RPMI8226 (cell line): ENCODE results near the gene BCL6.

Experiments used
- DNase-seq: peaks from one replicate; pipeline ENCODE4 v3.0.0-alpha.2; 2015

BCL6 gene

DNA sequence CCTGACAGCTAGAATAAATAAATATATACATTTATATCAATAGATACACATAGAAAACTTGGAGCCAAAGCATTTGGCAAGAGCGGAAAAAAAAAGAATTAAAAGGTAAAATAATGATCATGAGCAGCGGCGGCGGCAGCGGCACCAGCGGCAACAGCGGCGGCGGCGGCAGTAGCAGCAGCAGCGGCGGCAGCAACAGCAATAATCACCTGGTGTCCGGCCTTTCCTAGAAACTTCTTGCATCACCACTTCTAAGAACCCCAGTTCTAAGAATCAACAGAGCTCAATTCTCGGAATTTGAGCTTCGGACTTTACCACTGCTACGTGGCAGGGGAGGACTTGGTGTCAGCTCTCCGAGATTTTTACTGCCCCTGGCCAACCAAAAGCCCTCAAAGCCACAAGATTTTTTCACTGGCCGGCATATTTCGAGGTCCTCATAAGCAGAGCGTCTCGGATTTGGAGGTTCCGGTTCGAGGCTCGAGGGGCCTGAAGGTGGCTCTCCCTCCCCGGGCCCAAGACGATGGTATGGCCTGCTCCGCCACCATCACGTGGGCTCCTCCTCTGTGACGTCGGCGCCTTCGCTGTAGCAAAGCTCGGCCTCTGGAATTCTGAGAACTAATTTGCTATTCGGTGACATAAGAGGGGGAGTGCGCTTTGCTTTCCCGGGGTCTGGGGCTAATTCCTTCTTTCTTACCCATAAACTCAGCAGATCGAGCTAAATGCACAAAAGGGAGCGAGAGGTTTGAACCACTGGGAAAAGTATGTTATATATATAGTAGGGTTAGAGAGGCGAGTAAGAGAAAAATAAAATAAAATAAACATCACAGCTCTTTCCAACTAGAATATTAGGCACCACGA, at the start of gene BCL6:
Gene BCL6 (minus strand): TSS at position 268 of the 858 bp plus-strand sequence. CDS start 11,775 bp downstream, outside the sequence.
- peak; percentile 92 for DNase-seq

DNA sequence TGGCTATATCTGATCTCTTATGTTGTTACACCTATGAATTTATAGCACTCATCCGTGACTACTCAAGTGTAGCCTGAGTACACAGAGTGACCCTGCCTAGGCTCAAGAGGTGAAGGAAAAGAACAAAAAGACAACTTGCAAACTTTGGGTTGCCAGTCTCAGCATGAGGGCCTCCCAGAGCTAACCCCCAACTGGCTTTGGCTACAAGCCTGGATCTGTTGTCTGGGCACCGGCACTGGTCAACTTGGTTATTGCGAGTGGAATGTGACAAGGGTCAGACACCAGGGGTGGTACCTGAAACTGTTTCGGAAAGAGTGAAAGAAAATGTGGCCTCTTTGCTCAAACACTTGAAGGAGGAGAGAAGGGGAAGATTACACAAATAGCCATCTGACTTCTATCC, 49.5 kb upstream of the BCL6 start:
- no peak for DNase-seq

DNA sequence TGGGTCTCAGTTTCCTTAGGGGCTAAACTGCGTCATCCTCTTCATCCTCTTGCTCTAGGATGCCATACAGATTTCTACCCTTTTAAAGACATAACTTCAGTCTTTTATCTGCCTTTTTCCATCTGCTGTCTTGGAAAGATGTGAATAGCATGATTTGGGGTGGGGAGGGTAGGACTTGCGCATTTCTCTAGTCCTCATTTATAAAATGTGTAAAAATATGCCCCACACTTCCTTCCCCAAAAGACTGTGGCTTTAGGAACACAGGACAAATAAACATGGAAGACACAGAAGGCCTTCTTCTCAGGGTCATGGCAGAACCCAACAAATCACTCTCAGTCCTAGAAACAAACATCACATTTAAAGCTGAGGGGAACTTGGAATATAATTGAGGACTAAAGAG, 48.4 kb upstream of the BCL6 start:
- DNase-seq, result no peak

GRCh38 chr3:187792521-187792920, 47.3 kb upstream of the BCL6 start:
- no peak for DNase-seq

- no peak for DNase-seq
These were observed 44.6 kb upstream of the BCL6 start for GRCh38 chr3:187789872-187790271.

DNA sequence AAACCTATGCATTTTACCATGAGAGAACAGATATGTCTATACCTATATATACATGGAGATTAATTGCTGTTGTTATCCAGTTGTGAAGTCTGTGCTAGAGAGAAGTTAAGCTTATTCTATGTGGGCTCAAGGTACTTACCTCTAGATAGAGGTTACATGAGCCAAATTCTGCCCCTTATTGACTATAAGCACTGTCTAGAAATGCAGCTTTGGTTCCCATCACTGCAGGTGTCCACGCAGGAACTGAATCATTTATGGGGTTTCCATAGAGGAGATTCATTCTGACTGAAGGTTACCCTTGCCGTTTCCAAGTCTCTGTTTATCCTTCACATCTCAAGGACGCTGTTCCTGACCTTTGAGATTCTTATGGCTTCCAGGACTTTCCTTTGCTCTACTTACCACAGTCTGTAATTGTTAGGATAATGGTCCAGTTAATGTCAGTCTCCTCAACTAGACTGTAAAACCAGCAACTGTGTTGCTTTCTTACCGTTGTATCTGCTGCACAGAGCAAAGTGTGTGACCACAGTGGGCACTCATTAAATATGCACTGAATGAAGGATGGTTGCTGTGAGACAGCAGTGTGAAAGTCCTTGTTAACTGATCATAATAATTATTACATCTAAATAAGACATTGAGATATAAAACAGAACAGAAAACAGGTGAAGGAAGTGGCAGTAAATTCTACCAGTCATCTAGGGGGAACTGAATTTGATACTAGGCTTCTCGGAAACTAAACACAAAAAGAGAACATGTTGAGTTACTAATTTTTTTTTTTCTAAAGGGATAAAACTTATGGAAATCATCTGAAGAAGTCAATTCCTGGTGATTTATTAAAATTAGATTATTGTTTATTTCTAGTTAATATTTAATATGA, 44.0 kb upstream of the BCL6 start:
- DNase-seq, result no peak

GRCh38 chr3:187783098-187783497, 37.8 kb upstream of the BCL6 start:
- no peak for DNase-seq

DNA sequence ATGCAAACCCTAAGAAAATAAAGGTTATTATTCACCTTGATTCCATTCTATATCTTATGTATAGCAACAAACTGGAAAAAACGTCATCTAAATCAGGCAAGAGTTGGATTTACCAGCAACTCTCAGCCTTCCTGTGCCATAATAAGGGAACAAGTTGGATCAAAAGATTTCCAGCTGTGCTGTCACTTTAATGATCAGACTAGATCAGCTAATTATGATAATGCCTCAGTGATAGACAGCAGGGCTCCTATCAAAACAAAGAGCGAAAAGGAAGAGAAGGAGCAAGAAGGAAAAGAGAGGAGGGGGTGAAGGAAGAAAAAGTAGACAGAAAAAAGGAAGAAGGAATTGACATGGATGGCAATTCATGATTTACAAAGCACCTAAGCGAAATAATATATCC, 36.7 kb upstream of the BCL6 start:
- DNase-seq, result no peak

DNA sequence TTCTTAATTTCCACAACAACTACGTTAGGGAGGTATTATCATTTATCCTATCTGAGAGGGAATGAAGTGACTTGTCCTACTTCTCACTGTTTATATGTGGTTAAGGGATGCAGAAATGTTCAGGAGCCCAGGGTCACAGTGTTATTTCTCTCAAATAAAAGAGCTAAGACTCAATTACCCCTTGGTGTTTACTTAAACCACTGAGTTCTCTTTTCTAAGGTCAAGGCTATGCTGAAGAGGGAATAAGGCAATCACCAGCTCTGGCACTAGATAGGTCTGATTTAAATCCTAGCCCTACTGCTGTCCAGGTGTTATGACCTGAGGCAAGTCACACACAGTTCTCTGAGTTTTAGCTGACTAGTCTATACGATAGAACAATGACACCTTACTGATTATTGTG, 35.7 kb upstream of the BCL6 start:
- no peak for DNase-seq

GRCh38 chr3:187778726-187779125, 33.5 kb upstream of the BCL6 start:
- DNase-seq, result no peak

DNA sequence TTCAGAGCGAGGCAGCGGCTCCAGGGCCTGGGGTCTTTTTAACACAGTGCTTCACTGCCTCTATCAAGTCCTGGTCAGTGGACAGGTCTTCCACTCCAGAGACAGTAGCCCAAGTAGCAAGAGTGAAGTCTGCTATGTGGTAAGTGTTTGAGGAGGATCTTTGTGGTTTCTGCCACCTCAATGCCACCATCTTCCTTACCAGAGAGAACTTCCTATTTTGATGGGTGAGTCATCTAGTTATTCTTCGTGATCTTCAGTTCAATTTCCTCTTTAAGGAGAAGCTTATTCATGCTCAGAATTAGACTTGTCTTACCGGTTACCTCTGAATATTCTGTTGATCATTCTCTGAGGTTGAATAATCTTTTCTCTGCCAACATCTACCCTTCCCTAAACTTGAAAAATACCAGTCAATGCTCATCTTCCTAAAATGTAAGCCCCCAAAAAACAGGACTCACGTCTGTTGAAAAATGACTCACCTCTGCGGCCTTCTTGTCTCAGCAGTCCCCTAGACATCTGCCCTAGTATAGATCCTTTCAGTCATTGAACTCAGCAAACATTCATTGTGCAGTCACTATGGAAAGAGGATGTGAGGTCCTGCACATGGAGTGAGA, 32.2 kb upstream of the BCL6 start:
- peak; percentile 43 for DNase-seq

DNA sequence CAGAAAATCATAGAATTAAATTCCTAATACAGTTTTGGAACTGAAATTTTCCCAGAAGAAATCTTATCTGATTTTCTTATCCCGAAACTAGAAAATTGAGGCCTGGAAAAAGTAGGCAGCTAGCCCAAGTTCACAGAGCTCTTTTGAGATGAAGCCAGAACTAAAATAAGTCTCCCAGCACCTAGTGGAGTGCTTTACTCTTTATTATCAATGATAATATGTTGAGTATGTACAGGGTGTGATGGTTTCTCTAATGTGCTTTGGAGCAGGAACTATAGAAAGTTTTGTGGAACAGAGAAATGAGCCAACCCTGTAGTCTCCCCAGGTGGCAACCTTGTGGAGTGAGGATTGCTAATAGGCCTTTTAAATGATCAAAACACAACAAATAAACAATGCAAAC, 30.3 kb upstream of the BCL6 start:
- DNase-seq, result no peak

- peak; percentile 86 for DNase-seq
These were observed 29.0 kb upstream of the BCL6 start for GRCh38 chr3:187774185-187774789.

DNA sequence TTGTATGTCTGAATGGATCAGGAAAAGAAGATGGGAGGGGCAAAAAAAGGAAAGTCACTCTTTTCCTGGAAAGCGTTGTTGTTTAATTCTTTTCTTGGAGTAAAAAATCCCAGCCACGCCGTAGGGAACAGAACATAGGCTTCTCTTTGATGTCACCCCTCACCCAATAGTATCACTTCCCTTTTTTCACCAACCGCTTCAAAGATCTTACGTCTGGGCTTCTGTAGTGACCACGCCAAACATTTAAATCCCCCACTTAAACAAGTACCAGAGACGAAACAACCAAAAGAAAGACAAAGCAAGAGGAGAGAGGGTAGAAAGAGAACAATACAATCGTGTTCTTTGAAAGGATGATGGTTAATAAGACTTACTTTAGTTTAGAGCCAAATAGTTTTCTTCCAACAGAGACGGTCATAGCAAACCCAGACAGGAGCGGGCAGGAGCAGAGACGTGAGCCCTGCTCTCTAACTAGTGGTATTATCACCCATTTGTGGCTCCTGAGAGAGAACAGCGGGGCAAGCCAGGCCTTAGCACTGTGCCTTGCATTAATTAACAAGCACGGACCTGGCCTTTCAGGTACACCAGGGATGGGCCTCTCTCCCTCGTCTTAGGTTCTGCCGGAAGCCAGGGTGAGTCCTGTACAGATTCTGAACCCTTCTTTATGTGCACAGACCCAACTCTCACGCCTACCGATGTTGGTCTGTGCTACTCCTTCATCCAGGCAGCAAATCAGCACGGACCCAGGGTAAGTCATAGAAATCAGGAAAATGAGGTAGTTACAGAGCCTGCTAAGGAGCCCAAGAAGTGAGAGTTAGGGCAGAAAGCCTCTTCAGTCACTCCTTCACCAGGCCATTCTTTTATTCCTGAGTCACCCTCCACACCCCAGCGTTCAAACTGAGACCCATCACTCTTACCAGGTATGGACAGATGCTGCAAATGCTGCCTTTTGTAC, 28.2 kb upstream of the BCL6 start:
- DNase-seq, result peak; percentile 77

DNA sequence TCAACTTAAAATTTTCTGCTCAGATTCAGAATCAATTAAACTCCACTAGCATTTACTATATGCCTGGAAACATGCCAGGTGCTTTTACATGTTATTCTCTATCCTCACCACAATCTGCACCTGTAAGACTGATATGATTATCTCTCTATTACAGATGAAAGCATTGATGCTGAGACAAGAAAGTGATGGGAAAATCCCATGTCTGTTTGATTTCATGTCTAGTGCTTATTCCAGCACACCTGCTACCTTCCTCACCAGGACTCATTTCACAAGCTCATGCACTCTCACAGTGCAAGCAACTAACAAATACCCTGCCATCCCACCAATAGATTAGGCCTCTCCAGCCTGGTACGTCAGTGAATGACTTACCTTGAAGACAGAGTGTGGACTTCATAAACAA, 25.0 kb upstream of the BCL6 start:
- peak; percentile 66 for DNase-seq

DNA sequence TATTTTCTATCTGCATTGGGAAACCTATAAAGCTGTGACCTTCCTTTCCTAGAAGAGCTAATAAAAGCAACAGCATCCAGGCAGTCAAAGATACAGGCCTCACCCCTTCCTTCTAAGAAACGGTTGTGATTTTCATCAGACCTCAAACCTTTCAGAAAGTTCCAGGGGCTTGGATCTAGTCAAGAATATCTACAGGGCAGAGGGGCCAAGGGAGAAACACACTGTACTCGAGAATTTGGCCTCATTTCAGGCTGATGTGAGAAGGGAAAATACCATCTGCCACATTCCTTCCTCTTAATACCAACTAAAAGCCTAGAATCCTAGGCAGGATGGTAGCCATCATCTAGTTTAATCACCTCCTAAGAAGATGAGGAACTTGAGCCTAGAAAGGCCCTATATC, 24.5 kb upstream of the BCL6 start:
- no peak for DNase-seq

DNA sequence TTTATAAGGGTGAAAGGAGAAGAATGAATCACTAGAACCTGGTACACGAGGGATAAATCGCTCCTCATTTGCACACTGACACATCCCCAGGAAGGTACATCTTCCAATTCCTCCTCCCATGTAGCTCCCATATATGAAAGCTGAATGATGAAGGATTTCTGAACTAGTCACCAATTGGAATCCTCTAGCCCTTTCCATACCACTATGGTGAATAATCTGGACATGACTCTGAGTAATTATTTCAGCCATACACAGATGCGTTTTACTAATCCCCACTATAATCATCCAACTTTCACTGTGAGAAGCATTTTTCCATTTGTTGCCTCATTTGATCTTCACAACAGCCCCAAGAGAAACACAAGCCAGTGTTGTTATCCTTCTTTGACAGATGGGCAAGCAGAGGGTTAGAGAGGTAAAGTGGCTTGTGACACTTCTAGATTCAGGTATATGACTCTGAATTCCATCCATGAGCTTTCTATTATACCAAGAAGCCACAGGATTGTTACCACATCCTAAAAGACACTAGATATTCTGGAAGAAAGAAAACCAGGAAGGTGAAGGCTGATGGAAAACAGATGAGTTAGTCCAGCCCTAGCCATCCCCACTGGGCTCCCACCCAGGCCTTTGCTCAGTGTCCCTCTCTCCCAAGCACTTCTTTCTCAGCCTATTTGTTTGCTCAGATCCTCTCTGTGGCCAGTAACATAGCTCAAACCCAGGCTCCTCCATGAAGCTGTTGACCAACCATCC, 22.2 kb upstream of the BCL6 start:
- DNase-seq, result no peak

- no peak for DNase-seq
These were observed 20.1 kb upstream of the BCL6 start for GRCh38 chr3:187765342-187765741.

- no peak for DNase-seq
These were observed 18.8 kb upstream of the BCL6 start for GRCh38 chr3:187763850-187764648.

GRCh38 chr3:187762792-187763191, 17.5 kb upstream of the BCL6 start:
- no peak for DNase-seq
